ENCODE results near the gene GPR17.

The GPR17 gene

GRCh38 chr2:127673291-127674069 is 27.5 kb downstream of the GPR17 start:
- H3K4me3 Mint-ChIP-seq: no peak overlapping the region
- peaks cover 55% of the 10 kb centered on the region for H3K27me3 Mint-ChIP-seq

GRCh38 chr2:127674241-127675209 is 28.6 kb downstream of the GPR17 start:
- Mint-ChIP-seq H3K4me1 (peaks cover 17% of the 10 kb centered on the region), H3K4me3 (peak overlapping the region; percentile 78), H3K27me3 (peaks cover 63% of the 10 kb centered on the region), H3K36me3 (no peaks in the 10 kb centered on the region), H3K9me3 (no peaks in the 10 kb centered on the region), H3K27ac (peak overlapping the region; percentile 42)
- peak; percentile 39 for ATAC-seq

More at GRCh38 chr2:127673291-127674069, 27.5 kb downstream of the GPR17 start:
- Mint-ChIP-seq H3K36me3 (no peaks in the 10 kb centered on the region), H3K27ac (no peak overlapping the region), H3K4me1 (peaks cover 12% of the 10 kb centered on the region), H3K9me3 (no peaks in the 10 kb centered on the region)
- no peak for ATAC-seq

- H3K4me1 Mint-ChIP-seq: peaks cover 17% of the 10 kb centered on the region
- H3K36me3 Mint-ChIP-seq: no peaks in the 10 kb centered on the region
- H3K27ac Mint-ChIP-seq: peak within 1 kb of the TSS; percentile 42
- peak; percentile 13 for ATAC-seq
- H3K4me3 Mint-ChIP-seq: peak within 1 kb of the TSS; percentile 78
- H3K27me3 Mint-ChIP-seq: peaks cover 63% of the 10 kb centered on the region
- H3K9me3 Mint-ChIP-seq: no peaks in the 10 kb centered on the region
Observed at GRCh38 chr2:127675331-127676261, 29.6 kb downstream of the GPR17 start, which contains the start of gene LIMS2. Gene LIMS2, minus strand, starts transcription at chr2:127675530. Its CDS starts 506 bp downstream, at chr2:127675024.

DNA sequence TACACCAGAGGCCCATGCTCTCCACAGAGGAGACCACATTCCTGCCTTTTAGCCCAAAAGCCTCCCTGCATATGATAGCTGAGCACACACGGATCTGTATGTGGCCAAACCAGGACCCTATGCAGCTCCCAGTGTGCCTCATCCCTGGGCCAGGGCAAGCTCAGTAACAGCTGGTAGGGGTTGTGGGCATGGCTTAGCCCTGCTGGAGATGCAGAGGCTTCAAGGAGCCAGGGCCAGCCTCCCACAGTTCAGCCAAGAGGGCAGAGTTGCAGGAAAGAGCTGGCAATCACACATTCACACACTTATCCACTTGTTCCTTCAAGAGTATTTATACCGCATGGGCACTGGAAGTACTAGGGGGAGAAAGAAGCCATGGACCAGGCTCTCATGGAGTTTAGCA is 31.0 kb downstream of the GPR17 start:
- no peak overlapping the region for H3K4me3 Mint-ChIP-seq
- ATAC-seq: no peak
- peaks cover 25% of the 10 kb centered on the region for H3K4me1 Mint-ChIP-seq
- H3K9me3 Mint-ChIP-seq: no peaks in the 10 kb centered on the region
- peaks cover 62% of the 10 kb centered on the region for H3K27me3 Mint-ChIP-seq
- no peaks in the 10 kb centered on the region for H3K36me3 Mint-ChIP-seq
- H3K27ac Mint-ChIP-seq: no peak overlapping the region

DNA sequence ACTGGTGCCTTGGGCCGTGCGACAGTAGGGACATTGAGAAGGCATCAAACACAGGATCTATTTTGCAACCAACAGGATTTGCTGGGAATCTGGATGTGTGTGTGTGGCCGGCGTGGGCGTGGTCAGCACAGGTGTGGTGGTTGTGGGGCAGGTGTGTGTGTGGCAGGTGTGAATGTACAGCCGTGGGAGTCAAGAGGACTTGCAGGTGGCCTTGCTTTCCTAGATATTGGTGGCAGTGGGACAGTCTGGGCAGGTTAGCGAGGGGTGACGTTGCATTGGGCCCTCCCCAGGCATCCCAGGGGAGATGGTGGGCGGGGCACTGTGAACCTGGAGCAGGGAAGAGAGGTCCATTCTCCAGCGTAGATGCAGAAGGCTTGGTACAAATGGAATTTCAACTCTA is 32.6 kb downstream of the GPR17 start:
- H3K36me3 Mint-ChIP-seq: no peaks in the 10 kb centered on the region
- H3K4me1 Mint-ChIP-seq: peaks cover 30% of the 10 kb centered on the region
- peaks cover 46% of the 10 kb centered on the region for H3K27me3 Mint-ChIP-seq
- no peak for ATAC-seq
- no peak overlapping the region for H3K4me3 Mint-ChIP-seq
- no peaks in the 10 kb centered on the region for H3K9me3 Mint-ChIP-seq
- no peak overlapping the region for H3K27ac Mint-ChIP-seq

DNA sequence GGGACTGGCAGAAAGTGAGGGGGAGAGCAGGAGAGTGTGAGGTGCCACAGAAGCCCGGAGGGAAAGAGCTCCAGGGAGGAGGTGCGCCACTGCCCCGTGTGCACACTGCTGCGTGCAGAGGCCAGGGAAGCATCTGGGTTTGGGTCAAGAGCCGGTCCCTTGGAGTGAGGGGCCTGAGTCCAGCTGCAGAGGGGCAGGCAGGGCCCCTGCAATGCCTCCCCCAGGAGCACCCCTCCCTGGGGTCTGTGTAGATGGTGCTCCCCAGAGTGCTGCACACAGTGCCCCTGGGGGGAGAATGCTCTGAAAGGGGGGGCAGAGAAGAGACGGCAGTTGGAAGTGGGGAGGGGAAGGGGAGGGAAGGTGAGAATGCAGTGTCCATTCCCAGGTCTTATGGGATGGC is 33.0 kb downstream of the GPR17 start:
- H3K27me3 Mint-ChIP-seq: peaks cover 42% of the 10 kb centered on the region

GRCh38 chr2:127679680-127680361 is 33.9 kb downstream of the GPR17 start:
- Mint-ChIP-seq H3K27ac (no peak overlapping the region), H3K27me3 (peaks cover 34% of the 10 kb centered on the region), H3K36me3 (no peaks in the 10 kb centered on the region), H3K4me3 (no peak overlapping the region), H3K9me3 (no peaks in the 10 kb centered on the region), H3K4me1 (peaks cover 24% of the 10 kb centered on the region)
- no peak for ATAC-seq

More for the DNA sequence above, 33.0 kb downstream of the GPR17 start:
- Mint-ChIP-seq H3K4me3 (no peak overlapping the region), H3K36me3 (no peaks in the 10 kb centered on the region), H3K9me3 (no peaks in the 10 kb centered on the region), H3K27ac (no peak overlapping the region), H3K4me1 (peaks cover 30% of the 10 kb centered on the region)
- peak; percentile 13 for ATAC-seq

GRCh38 chr2:127680706-127681287 is 34.8 kb downstream of the GPR17 start:
- Mint-ChIP-seq H3K27me3 (peaks cover 34% of the 10 kb centered on the region), H3K9me3 (no peaks in the 10 kb centered on the region), H3K36me3 (no peaks in the 10 kb centered on the region), H3K4me1 (peaks cover 24% of the 10 kb centered on the region), H3K27ac (peak overlapping the region; percentile 65), H3K4me3 (peak overlapping the region; percentile 50)
- no peak for ATAC-seq

- Mint-ChIP-seq H3K4me3 (peak overlapping the region; percentile 50), H3K9me3 (no peaks in the 10 kb centered on the region), H3K27me3 (peaks cover 34% of the 10 kb centered on the region), H3K27ac (peak overlapping the region; percentile 65), H3K36me3 (no peaks in the 10 kb centered on the region), H3K4me1 (peaks cover 24% of the 10 kb centered on the region)
- ATAC-seq: peak; percentile 14
Observed at GRCh38 chr2:127681288-127681804, 35.4 kb downstream of the GPR17 start.

GRCh38 chr2:127681976-127682857 is 36.3 kb downstream of the GPR17 start:
- ATAC-seq: no peak
- H3K4me1 Mint-ChIP-seq: peaks cover 24% of the 10 kb centered on the region
- no peaks in the 10 kb centered on the region for H3K9me3 Mint-ChIP-seq
- H3K4me3 Mint-ChIP-seq: no peak overlapping the region
- no peaks in the 10 kb centered on the region for H3K36me3 Mint-ChIP-seq
- H3K27ac Mint-ChIP-seq: peak overlapping the region; percentile 18
- peaks cover 28% of the 10 kb centered on the region for H3K27me3 Mint-ChIP-seq

- Mint-ChIP-seq H3K4me1 (peaks cover 22% of the 10 kb centered on the region), H3K4me3 (no peak overlapping the region), H3K27ac (no peak overlapping the region), H3K9me3 (no peaks in the 10 kb centered on the region), H3K27me3 (peaks cover 20% of the 10 kb centered on the region), H3K36me3 (no peaks in the 10 kb centered on the region)
- ATAC-seq: no peak
Observed at GRCh38 chr2:127683056-127683455, 37.1 kb downstream of the GPR17 start.

DNA sequence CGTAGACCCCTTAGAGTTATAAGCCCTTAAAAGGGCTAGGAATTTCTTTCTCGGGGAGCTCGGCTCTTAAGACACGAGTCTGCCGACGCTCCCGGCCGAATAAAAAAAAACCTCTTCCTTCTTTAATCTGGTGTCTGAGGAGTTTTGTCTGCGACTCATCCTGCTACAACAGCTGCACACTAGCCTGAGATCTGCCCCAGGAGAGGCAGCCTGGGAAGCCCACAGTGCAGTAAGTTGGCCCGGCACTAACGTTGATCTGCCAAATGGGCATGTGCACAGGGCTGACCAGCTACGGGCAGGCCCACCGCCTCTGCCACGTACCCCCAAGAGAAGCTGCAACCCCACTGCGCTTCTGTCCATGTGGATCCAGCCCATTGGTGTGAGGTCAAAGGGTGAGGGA is 37.8 kb downstream of the GPR17 start:
- H3K4me3 Mint-ChIP-seq: no peak overlapping the region
- peaks cover 13% of the 10 kb centered on the region for H3K27me3 Mint-ChIP-seq
- no peaks in the 10 kb centered on the region for H3K9me3 Mint-ChIP-seq
- H3K27ac Mint-ChIP-seq: no peak overlapping the region
- ATAC-seq: no peak
- peaks cover 15% of the 10 kb centered on the region for H3K4me1 Mint-ChIP-seq
- no peaks in the 10 kb centered on the region for H3K36me3 Mint-ChIP-seq

Measured in stimulated activated memory B cell treated with anti-CD40 and anti-IgM and Interleukin-4, amounts not matched to agents 10 μg/mL and 1 μg/mL and 100 μg/mL, for 72 hours (primary cell).